Activated naive CD8-positive, alpha-beta T cell (primary cell): Measurements from ENCODE around the gene LEPROT.
A peak's percentile ranks its signal among the peaks of the same experiment; 100 is the strongest.
"Not testable (repeated sequence)": the region's sequence is repeated elsewhere in the genome, so short reads cannot be mapped to it uniquely, and the experiment has no call there.

ENCODE experiments used
- H3K27ac Mint-ChIP-seq: one replicate; pipeline ENCODE4 v1.8.0; 2021; ENCODE audit warnings: mixed read lengths
- H3K27me3 Mint-ChIP-seq: one replicate; pipeline ENCODE4 v1.8.0; 2021; ENCODE audit warnings: mixed read lengths
- H3K36me3 Mint-ChIP-seq: one replicate; pipeline ENCODE4 v1.8.0; 2021; ENCODE audit warnings: mixed read lengths
- H3K4me1 Mint-ChIP-seq: one replicate; pipeline ENCODE4 v1.8.0; 2021; ENCODE audit warnings: low read depth, mixed read lengths
- H3K4me3 Mint-ChIP-seq: one replicate; pipeline ENCODE4 v1.8.0; 2021; ENCODE audit warnings: mild to moderate bottlenecking, mixed read lengths
- H3K9me3 Mint-ChIP-seq: one replicate; pipeline ENCODE4 v1.8.0; 2021; ENCODE audit warnings: low read depth, mixed read lengths

LEPROT gene

DNA sequence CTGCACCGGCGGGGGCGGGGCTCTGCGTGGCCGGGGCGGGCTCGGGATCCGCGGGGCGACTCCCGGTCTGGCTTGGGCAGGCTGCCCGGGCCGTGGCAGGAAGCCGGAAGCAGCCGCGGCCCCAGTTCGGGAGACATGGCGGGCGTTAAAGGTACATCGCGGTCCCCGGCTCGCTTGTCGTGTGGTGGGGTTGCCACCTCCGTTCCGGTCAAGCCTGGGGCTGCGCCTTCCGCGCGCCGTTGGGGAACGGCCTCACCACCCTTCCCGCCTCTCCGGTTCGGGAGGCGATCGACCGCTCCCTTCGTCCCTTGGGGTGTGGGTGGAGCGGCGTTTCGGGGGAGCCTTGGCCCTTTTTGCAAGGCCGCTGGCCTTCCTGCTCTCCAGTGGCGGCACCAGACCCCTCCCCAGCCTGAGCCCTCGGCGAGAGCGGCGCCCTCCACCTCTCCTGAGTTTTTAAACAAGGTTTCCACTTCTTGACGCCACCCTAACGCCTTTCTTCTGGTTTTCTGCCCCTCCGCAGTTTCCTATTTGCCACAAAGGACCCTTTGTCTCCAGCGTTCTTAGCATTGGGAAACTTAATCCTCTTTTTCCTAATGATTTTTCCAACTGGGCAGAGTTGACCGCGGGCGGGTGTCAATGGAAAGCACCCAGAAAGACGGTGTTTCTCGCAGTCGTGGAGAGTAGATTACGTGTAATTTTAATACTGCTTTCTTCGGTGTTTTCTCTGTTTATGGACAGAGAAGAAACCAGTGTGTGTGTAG is at the start of gene LEPROT, which contains the start of gene LEPR:
Gene LEPROT, plus strand, starts transcription at position 79 of the 761 bp plus-strand sequence. Its CDS starts 57 bp downstream, at position 136.
Gene LEPR, plus strand, starts transcription at position 79 of the 761 bp plus-strand sequence. CDS start 144,898 bp downstream, outside the sequence.
- Mint-ChIP-seq H3K4me3 (no peak within 1 kb of the TSS), H3K27me3 (no peaks in the 10 kb centered on the region), H3K27ac (peak within 1 kb of the TSS; percentile 93), H3K4me1 (peaks cover 10% of the 10 kb centered on the region), H3K9me3 (no peaks in the 10 kb centered on the region), H3K36me3 (peaks cover 2% of the 10 kb centered on the region)

DNA sequence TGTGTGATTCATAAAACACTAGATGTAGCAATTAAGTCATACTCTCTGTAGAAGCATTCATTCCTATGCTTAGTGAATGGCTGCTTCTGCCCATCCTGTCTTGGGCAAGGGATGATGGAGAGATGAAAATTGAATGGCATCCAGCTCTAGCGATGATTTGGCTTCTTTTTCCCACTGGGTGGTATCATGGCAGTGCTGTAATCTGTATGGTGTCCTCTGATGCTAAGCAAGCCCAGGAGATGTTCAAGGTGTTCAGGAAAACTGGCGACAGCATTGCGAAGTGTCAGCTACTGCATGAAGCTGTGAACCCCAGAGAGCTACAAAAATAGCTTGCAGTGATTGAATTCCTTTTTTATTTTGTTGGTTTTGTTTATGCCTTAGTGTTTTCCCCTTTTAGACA is 48.9 kb upstream of the LEPROT start:
- no peaks in the 10 kb centered on the region for H3K4me1 Mint-ChIP-seq
- no peak overlapping the region for H3K4me3 Mint-ChIP-seq
- H3K27me3 Mint-ChIP-seq, result no peaks in the 10 kb centered on the region
- no peaks in the 10 kb centered on the region for H3K36me3 Mint-ChIP-seq
- H3K9me3 Mint-ChIP-seq, result no peaks in the 10 kb centered on the region
- H3K27ac Mint-ChIP-seq, result no peak overlapping the region

- Mint-ChIP-seq H3K4me1 (no peaks in the 10 kb centered on the region), H3K27me3 (no peaks in the 10 kb centered on the region), H3K36me3 (no peaks in the 10 kb centered on the region), H3K9me3 (no peaks in the 10 kb centered on the region), H3K27ac (no peak overlapping the region), H3K4me3 (no peak overlapping the region)
Observed at GRCh38 chr1:65372557-65372956, 47.9 kb upstream of the LEPROT start.

DNA sequence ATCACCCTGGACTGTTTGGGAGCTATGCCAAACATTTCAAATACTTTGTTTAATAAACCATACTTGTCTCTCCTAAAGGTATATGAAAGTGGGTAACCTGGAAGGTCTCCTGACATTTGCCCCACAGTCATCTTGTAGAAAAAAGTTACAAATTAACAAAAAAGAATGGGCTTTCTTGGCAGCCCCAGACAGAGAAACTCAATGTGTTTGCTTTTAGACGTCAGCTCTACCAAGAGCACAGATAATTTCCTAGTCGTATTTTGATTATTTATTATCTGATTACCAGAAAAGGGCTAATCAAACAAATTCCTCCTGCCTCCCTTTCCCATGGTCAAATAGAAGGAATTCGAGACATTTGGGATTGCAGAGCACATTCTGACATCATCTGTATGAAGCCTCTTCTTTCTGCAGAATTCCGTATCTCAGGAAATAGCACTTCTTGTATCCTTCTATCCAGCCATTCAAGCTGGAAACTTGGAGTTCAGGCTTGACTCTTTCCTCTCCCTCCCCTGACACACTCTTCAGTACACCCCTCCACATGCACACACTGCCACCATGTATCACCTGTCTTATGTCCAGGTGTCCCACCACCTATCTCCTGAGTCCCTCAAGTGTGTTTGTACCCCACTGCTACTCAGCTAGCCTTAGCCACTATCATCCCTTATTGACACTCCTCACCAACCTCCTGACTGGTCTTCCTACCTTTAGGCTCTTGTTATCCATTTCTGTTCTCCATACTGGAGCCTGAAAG is 42.8 kb upstream of the LEPROT start:
- no peak overlapping the region for H3K27ac Mint-ChIP-seq
- no peaks in the 10 kb centered on the region for H3K4me1 Mint-ChIP-seq
- H3K36me3 Mint-ChIP-seq, result peaks cover 10% of the 10 kb centered on the region
- H3K4me3 Mint-ChIP-seq, result no peak overlapping the region
- H3K27me3 Mint-ChIP-seq, result peaks cover 3% of the 10 kb centered on the region
- no peaks in the 10 kb centered on the region for H3K9me3 Mint-ChIP-seq

GRCh38 chr1:65378247-65378946 is 42.1 kb upstream of the LEPROT start:
- Mint-ChIP-seq H3K9me3 (no peaks in the 10 kb centered on the region), H3K36me3 (peaks cover 10% of the 10 kb centered on the region), H3K4me1 (no peaks in the 10 kb centered on the region), H3K27me3 (peaks cover 3% of the 10 kb centered on the region), H3K4me3 (no peak overlapping the region), H3K27ac (no peak overlapping the region)

GRCh38 chr1:65384426-65384825 is 36.0 kb upstream of the LEPROT start:
- H3K27ac Mint-ChIP-seq, H3K36me3 Mint-ChIP-seq, H3K4me1 Mint-ChIP-seq, H3K4me3 Mint-ChIP-seq, H3K27me3 Mint-ChIP-seq, H3K9me3 Mint-ChIP-seq: not testable (repeated sequence)

GRCh38 chr1:65386439-65386838 is 34.0 kb upstream of the LEPROT start:
- Mint-ChIP-seq H3K27ac (no peak overlapping the region), H3K9me3 (no peaks in the 10 kb centered on the region), H3K4me1 (no peaks in the 10 kb centered on the region), H3K4me3 (no peak overlapping the region), H3K27me3 (no peaks in the 10 kb centered on the region), H3K36me3 (peaks cover 2% of the 10 kb centered on the region)

GRCh38 chr1:65387821-65388220 is 32.6 kb upstream of the LEPROT start:
- no peak overlapping the region for H3K27ac Mint-ChIP-seq
- no peaks in the 10 kb centered on the region for H3K9me3 Mint-ChIP-seq

GRCh38 chr1:65388908-65389695 is 31.4 kb upstream of the LEPROT start:
- H3K36me3 Mint-ChIP-seq, result no peaks in the 10 kb centered on the region
- no peak overlapping the region for H3K27ac Mint-ChIP-seq
- no peaks in the 10 kb centered on the region for H3K27me3 Mint-ChIP-seq

More at GRCh38 chr1:65387821-65388220, 32.6 kb upstream of the LEPROT start:
- no peaks in the 10 kb centered on the region for H3K27me3 Mint-ChIP-seq
- H3K36me3 Mint-ChIP-seq, result no peaks in the 10 kb centered on the region
- no peaks in the 10 kb centered on the region for H3K4me1 Mint-ChIP-seq
- no peak overlapping the region for H3K4me3 Mint-ChIP-seq

GRCh38 chr1:65392497-65392896 is 28.0 kb upstream of the LEPROT start:
- H3K36me3 Mint-ChIP-seq, result peaks cover 4% of the 10 kb centered on the region
- H3K27me3 Mint-ChIP-seq, result no peaks in the 10 kb centered on the region
- H3K4me1 Mint-ChIP-seq, result peaks cover 4% of the 10 kb centered on the region
- H3K4me3 Mint-ChIP-seq, result no peak overlapping the region
- H3K27ac Mint-ChIP-seq, result no peak overlapping the region
- no peaks in the 10 kb centered on the region for H3K9me3 Mint-ChIP-seq

More at GRCh38 chr1:65388908-65389695, 31.4 kb upstream of the LEPROT start:
- Mint-ChIP-seq H3K4me1 (no peaks in the 10 kb centered on the region), H3K4me3 (no peak overlapping the region), H3K9me3 (no peaks in the 10 kb centered on the region)

DNA sequence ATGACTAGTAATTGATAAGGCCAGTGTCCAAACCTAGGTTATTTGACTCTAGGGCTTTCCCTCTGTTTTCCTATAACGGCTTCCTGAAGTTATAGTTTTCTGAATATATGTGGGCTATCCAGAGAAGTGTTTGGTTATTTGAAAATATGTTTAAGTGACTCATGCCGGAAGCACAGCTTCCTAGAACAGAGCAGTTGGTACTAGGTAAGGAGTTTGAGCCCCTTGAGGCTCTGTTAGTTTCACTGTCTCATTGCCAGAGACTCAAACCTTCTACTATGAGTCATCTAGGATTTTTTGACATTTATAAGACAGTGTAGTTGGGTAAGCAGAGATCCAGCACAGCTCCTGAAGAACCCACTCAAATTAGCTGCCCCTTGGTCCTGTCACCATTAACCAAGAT is 27.1 kb upstream of the LEPROT start:
- Mint-ChIP-seq H3K27ac (no peak overlapping the region), H3K4me3 (no peak overlapping the region), H3K4me1 (peaks cover 4% of the 10 kb centered on the region), H3K9me3 (no peaks in the 10 kb centered on the region), H3K27me3 (no peaks in the 10 kb centered on the region), H3K36me3 (peaks cover 4% of the 10 kb centered on the region)

DNA sequence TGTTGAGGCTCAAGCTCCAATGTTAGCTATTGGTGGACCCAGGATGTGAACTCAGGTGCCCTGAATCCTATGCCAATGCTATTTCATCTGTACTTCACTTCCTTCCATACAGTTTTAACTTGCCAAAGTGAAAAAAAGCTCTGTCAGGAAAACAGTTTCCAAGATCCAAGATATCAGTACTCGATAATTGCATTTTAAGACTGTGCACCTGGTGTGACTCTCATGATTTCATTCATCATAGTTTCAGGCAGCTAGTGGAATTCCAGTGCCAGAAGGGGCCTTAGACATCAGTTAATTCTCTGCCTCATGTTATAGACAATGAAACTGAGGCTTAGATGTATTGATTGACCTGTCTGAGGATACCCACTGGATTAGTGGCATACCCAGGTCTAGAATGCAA is 26.5 kb upstream of the LEPROT start:
- no peak overlapping the region for H3K27ac Mint-ChIP-seq
- no peaks in the 10 kb centered on the region for H3K27me3 Mint-ChIP-seq
- H3K4me1 Mint-ChIP-seq, result peaks cover 4% of the 10 kb centered on the region
- H3K9me3 Mint-ChIP-seq, result no peaks in the 10 kb centered on the region
- H3K36me3 Mint-ChIP-seq, result peaks cover 4% of the 10 kb centered on the region
- H3K4me3 Mint-ChIP-seq, result no peak overlapping the region

GRCh38 chr1:65395887-65396612 is 24.4 kb upstream of the LEPROT start:
- Mint-ChIP-seq H3K9me3 (no peaks in the 10 kb centered on the region), H3K36me3 (peaks cover 6% of the 10 kb centered on the region), H3K27me3 (no peaks in the 10 kb centered on the region), H3K4me1 (peaks cover 4% of the 10 kb centered on the region), H3K27ac (no peak overlapping the region), H3K4me3 (no peak overlapping the region)

- no peak overlapping the region for H3K27ac Mint-ChIP-seq
- H3K4me3 Mint-ChIP-seq, result no peak overlapping the region
- peaks cover 4% of the 10 kb centered on the region for H3K4me1 Mint-ChIP-seq
- peaks cover 6% of the 10 kb centered on the region for H3K36me3 Mint-ChIP-seq
- H3K9me3 Mint-ChIP-seq, result no peaks in the 10 kb centered on the region
- no peaks in the 10 kb centered on the region for H3K27me3 Mint-ChIP-seq
Observed at GRCh38 chr1:65398083-65398482, 22.4 kb upstream of the LEPROT start.
